Renal pelvis (tissue), 4 donors: ENCODE data around the gene FIBP. TPM values are rescaled to one million over a fixed set of nuclear protein-coding genes. Genes with fewer than 3 reads are reported as not detected.

Experiments
- DNase-seq: peaks from one replicate; pipeline ENCODE4 v3.0.0-alpha.2; 2013
- polyA plus RNA-seq, 3 donors: library from polyadenylated mRNA; unstranded; fragments of 120-200 nt; gene quantifications; one replicate each; pipeline ENCODE4 v1.2.1, GENCODE V29; 2013; ENCODE audit not compliant: insufficient read length in 3 of 3

The FIBP gene
- polyA plus RNA-seq, 3 donors, result 86.5 to 95.6 (median 94.2) TPM

DNA sequence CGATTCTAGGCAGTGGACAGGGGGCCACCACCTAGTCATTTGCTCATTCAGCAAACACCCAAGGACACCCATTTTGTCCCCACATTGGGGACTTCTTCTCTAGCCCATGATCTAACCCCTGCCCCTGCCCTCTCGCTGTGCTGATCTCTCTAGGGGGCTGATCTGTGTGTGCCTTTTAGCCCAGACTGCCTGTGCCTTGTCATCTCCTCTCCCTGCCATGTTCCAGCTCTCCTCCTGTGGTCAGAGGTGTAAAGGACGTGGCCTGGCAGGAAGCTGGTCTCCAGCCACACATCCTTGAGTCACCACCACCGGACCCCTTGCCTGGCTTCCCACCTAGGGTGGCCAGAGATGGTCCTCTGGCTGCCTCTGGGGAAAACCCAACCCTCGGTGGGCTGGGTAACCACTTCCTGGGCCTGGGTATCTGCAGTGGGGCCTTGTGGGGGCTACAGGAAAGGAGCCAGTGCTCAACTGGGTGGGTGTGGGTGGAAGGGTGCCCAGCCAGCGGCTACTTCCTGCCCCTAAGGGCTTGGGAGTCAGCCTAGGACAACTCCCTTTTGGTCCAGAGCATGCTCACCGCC lies 7.3 kb downstream of the FIBP start:
- no peak for DNase-seq

GRCh38 chr11:65880027-65880426 lies 8.2 kb downstream of the FIBP start:
- DNase-seq, result no peak

DNA sequence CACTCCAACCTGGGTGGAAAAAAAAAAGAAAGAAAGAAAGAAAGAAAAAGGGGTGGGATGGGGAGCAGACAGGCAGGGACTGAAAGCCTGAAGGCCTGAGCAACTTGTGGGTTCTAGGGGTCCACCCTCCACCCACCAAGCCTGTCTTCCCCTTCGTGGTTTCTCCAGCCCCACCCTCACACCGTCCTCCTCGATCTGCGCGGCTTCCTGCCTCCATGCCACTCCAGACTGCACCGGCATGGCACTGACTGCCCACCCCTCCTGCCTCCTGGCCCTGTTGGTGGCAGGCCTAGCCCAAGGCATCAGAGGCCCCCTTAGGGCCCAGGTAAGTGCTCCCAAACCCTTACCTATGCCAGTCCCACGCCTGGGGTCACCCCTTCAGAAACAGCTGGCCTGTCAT lies 8.7 kb downstream of the FIBP start, which contains the start of gene CTSW:
Gene CTSW, plus strand, starts transcription at position 221 of the 400 bp plus-strand sequence. Its CDS starts 18 bp downstream, at position 239.
- no peak for DNase-seq

- peak; percentile 91 for DNase-seq
Measured at GRCh38 chr11:65873318-65874156, 14.7 kb downstream of the FIBP start.

DNA sequence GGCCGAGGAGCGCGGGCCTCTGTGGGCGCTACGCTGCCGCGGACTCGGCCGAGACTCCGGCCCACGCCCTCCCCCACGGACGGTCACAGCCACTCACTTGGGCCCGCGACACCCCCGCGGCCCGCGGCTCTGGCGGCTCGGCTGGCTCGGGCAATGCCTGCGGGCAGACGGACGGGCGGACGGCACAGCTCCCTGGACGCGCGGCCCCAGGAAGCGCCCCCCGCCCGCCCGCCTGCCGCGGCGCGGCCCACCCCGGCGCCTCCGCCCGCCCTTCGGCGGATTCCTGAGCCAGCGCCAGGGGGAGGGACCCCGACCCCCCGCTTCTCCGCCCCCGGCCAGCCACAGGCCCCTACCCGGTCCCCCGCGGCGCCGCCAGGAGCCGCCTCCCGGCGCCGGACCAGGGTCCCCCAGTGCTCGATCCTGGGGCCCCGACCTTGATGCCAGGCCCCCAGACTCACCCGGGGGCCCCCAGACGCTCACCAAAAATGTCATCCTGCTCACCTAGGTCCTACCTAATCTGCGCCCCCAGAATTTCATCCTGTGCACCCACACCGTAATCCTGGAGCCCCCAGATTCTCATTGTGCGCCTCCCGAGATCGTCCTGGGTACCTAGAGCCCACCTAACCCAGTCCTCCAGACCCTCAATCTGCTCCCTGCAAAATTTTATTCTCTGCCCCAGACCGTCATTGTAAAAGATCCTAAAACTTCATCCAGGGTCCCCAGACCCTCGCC lies 15.5 kb downstream of the FIBP start, which contains the start of gene EFEMP2:
Gene EFEMP2, minus strand, starts transcription at position 215 of the 732 bp plus-strand sequence. CDS start 446 bp downstream, outside the sequence.
- DNase-seq, result no peak

- no peak for DNase-seq
Measured at GRCh38 chr11:65871811-65872548, 16.3 kb downstream of the FIBP start.

- DNase-seq, result no peak
Measured at GRCh38 chr11:65870706-65871681, 17.3 kb downstream of the FIBP start.

DNA sequence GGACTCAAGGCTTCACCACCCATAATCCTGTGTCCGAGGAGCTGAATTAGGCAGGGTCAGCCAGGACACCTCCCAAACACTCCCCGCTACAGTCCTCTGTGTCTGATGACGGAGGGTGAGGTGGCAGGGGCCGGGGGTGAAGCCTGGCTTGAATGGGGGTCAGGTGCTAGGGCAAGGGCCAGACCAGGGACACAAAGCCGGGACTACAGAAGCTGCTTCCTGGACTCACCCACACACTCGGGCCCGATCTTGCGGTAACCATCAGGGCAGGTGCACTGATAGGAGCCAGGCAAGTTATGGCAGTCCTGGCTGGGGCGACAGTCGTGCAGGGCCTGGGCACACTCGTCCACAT lies 18.0 kb downstream of the FIBP start:
- no peak for DNase-seq

- DNase-seq, result no peak
Measured at GRCh38 chr11:65869643-65870306, 18.5 kb downstream of the FIBP start.

DNA sequence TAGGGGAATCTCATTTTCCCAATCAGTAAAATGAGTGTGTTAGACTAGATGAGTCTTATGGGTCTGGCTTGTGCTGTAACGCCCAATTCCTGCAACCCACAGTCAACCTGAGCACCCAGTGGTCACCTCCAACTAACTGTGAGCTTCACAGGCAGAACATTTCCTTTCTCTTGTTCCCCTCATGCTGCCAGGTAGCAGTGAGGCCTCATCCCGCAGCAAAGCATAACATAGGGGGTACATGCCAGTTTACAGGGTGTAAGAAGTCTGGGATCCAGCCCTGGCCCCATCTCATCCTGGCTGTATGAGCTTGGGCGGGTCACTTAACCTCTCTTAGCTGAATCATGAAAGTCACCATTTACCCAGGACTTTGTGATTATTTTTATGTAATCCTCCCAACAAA lies 19.4 kb downstream of the FIBP start:
- no peak for DNase-seq

DNA sequence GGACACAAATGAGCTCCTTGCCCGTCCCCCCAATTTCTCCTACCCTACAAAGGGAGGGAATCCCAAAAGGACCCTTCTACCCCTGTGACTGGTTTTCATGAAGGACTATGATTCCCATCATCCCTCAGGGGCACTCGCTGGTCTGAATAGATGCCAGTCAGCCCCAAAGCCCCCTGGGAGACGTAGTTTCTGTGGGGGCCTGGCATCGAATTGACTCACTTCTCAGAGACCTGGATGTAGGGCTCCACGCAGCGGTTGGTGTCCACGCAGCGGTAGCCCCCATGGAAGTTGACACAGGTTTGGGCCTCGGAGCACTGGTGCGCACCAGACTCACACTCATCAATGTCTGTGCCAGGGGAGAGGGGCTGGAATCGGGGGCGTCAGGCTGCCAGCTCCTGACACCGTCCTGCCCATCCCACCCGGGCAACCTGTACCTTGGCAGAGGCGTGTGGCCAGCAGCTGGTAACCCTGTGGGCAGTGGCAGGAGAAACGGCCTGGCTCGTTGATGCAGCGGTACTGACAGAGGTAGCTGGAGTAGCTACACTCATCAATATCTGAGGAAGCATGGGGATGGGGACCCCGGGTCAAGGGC lies 20.1 kb downstream of the FIBP start:
- no peak for DNase-seq

- DNase-seq, result no peak
Measured at GRCh38 chr11:65867284-65868071, 20.8 kb downstream of the FIBP start.

- no peak for DNase-seq
Measured at GRCh38 chr11:65866509-65867283, 21.6 kb downstream of the FIBP start.

GRCh38 chr11:65865550-65866172 lies 22.6 kb downstream of the FIBP start:
- no peak for DNase-seq

DNA sequence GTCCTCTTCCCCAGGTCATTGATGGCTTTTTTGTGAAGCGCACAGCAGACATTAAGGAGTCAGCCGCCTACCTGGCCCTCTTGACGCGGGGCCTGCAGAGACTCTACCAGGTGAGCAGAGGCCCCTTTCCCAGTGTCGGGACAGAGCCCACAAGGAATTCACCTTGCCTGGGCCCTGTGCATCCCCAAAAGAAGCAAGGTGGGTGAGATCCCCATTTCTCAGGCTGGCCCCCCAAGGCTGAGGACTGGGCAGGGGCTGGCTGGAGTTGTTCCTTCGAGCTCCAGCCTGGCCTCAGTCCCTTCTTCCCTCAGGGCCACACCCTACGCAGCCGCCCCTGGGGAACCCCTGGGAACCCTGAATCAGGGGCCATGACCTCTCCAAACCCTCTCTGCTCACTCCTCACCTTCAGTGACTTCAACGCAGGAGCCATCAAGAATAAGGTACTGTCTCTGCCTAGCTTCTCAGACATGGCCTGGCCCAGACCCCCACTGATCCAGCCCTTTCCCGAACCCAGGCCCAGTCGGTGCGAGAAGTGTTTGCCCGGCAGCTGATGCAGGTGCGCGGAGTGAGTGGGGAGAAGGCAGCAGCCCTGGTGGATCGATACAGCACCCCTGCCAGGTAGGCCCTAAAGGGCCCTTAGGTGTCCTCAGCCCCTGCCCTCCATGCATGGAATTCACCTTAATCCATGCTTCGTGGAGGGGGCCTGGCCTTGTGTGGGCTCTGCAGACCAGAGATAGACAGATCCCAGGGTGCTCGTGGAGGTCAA lies 23.4 kb downstream of the FIBP start:
- DNase-seq, result no peak

GRCh38 chr11:65863889-65864705 lies 24.2 kb downstream of the FIBP start:
- no peak for DNase-seq
